Kidney epithelial cell (primary cell): ENCODE measurements around the gene GLB1L3. TPM values are rescaled to one million over a fixed set of nuclear protein-coding genes. Genes with fewer than 3 reads are reported as not detected.

Experiments
- DNase-seq: peaks from one replicate; pipeline ENCODE4 v3.0.0-alpha.2; 2010; ENCODE audit warnings: low read depth
- H3K27me3 ChIP-seq: 2 replicates; pipeline ENCODE4 v1.6.0; 2011; ENCODE audit warnings: low read length; ENCODE audit not compliant: control insufficient read depth, insufficient read depth
- H3K36me3 ChIP-seq: 2 replicates; pipeline ENCODE4 v1.5.1; 2011; ENCODE audit warnings: low read length; ENCODE audit not compliant: control insufficient read depth, insufficient read depth
- H3K4me3 ChIP-seq: 2 replicates; pipeline ENCODE4 v1.5.1; 2011; ENCODE audit warnings: low read depth, mild to moderate bottlenecking, control low read depth, low read length
- CTCF ChIP-seq: IDR thresholded peaks from 2 replicates; pipeline ENCODE4 v1.5.1; 2011; ENCODE audit warnings: mild to moderate bottlenecking, moderate library complexity, low read length, control low read depth, inconsistent platforms; ENCODE audit not compliant: insufficient read depth, poor library complexity, severe bottlenecking
- total RNA-seq: library from RNA; depleted of rRNA; stranded (reverse); fragments of >200 nt; gene quantifications from 2 replicates; pipeline ENCODE4 v1.2.3, GENCODE V29; 2015

Gene GLB1L3
- total RNA-seq, 1 donor from 2014 or later, result 0.75 TPM

- Histone ChIP-seq H3K27me3 (no peaks in the 10 kb centered on the region), H3K36me3 (peaks cover 2% of the 10 kb centered on the region), H3K4me3 (no peak overlapping the region)
- no peak for TF ChIP-seq CTCF
- DNase-seq, result no peak
Measured at GRCh38 chr11:134246100-134246499, 30.1 kb upstream of the GLB1L3 start.

GRCh38 chr11:134246678-134247077, 29.5 kb upstream of the GLB1L3 start:
- H3K36me3 ChIP-seq, result no peaks in the 10 kb centered on the region
- no peak for TF ChIP-seq CTCF
- no peak overlapping the region for H3K4me3 ChIP-seq
- no peaks in the 10 kb centered on the region for H3K27me3 ChIP-seq
- no peak for DNase-seq

- TF ChIP-seq CTCF, result no peak
- no peak overlapping the region for H3K4me3 ChIP-seq
Measured at GRCh38 chr11:134248910-134249480, 27.2 kb upstream of the GLB1L3 start.

GRCh38 chr11:134250246-134250645, 25.9 kb upstream of the GLB1L3 start:
- DNase-seq, result no peak
- TF ChIP-seq CTCF, result no peak

More at GRCh38 chr11:134248910-134249480, 27.2 kb upstream of the GLB1L3 start:
- no peak for DNase-seq
- Histone ChIP-seq H3K36me3 (no peaks in the 10 kb centered on the region), H3K27me3 (no peaks in the 10 kb centered on the region)

GRCh38 chr11:134250675-134251074, 25.5 kb upstream of the GLB1L3 start:
- H3K4me3 ChIP-seq, result no peak overlapping the region
- no peaks in the 10 kb centered on the region for H3K36me3 ChIP-seq
- no peaks in the 10 kb centered on the region for H3K27me3 ChIP-seq
- no peak for TF ChIP-seq CTCF
- DNase-seq, result no peak

More at GRCh38 chr11:134250246-134250645, 25.9 kb upstream of the GLB1L3 start:
- no peaks in the 10 kb centered on the region for H3K36me3 ChIP-seq
- H3K4me3 ChIP-seq, result no peak overlapping the region
- H3K27me3 ChIP-seq, result no peaks in the 10 kb centered on the region
